HEK293 (cell line): ENCODE measurements around the gene EIPR1.

Source experiments
- ZFHX2 ChIP-seq: fragments of 450-650 bp; formaldehyde crosslinking; conservative IDR thresholded peaks from 2 replicates; pipeline ENCODE4 v1.5.1; 2016; ENCODE audit warnings: missing biosample characterization, missing genetic modification characterization
- ZNF157 ChIP-seq: fragments of 450-650 bp; formaldehyde crosslinking; IDR thresholded peaks from 2 replicates; pipeline ENCODE4 v1.5.1; 2016; ENCODE audit warnings: missing biosample characterization, missing genetic modification characterization
- ZNF426 ChIP-seq: fragments of 450-650 bp; formaldehyde crosslinking; IDR thresholded peaks from 2 replicates; pipeline ENCODE4 v1.5.1; 2017; ENCODE audit warnings: missing biosample characterization, missing genetic modification characterization, mild to moderate bottlenecking, inconsistent platforms, moderate library complexity
- ZNF660 ChIP-seq: fragments of 450-650 bp; IDR thresholded peaks from 2 replicates; pipeline ENCODE4 v1.5.1; 2018; ENCODE audit warnings: missing biosample characterization, mild to moderate bottlenecking, missing genetic modification characterization
- ZSCAN30 ChIP-seq: fragments of 450-650 bp; IDR thresholded peaks from 2 replicates; pipeline ENCODE4 v1.5.1; 2018; ENCODE audit warnings: missing biosample characterization, mild to moderate bottlenecking, missing genetic modification characterization, moderate library complexity
- TF ChIP-seq, protein P1 (sequence below): IDR thresholded peaks from 2 replicates; pipeline ENCODE4 v1.6.1; 2011; ENCODE audit warnings: mild to moderate bottlenecking, low read depth, low read length, borderline replicate concordance
- TF ChIP-seq, protein P2 (sequence below): fragments of 450-650 bp; formaldehyde crosslinking; IDR thresholded peaks from 2 replicates; pipeline ENCODE4 v1.5.1; 2017; ENCODE audit warnings: missing biosample characterization, missing genetic modification characterization
- TF ChIP-seq, protein P3 (sequence below): fragments of 450-650 bp; formaldehyde crosslinking; IDR thresholded peaks from 2 replicates; pipeline ENCODE4 v1.5.1; 2016; ENCODE audit warnings: missing biosample characterization, missing genetic modification characterization
- TF ChIP-seq, protein P4 (sequence below): fragments of 450-650 bp; formaldehyde crosslinking; IDR thresholded peaks from 2 replicates; pipeline ENCODE4 v1.5.1; 2016; ENCODE audit warnings: missing biosample characterization, missing genetic modification characterization
- TF ChIP-seq, protein P5 (sequence below): fragments of 450-650 bp; formaldehyde crosslinking; IDR thresholded peaks from 2 replicates; pipeline ENCODE4 v1.5.1; 2017; ENCODE audit warnings: missing biosample characterization, mild to moderate bottlenecking, missing genetic modification characterization, moderate library complexity

DNA sequence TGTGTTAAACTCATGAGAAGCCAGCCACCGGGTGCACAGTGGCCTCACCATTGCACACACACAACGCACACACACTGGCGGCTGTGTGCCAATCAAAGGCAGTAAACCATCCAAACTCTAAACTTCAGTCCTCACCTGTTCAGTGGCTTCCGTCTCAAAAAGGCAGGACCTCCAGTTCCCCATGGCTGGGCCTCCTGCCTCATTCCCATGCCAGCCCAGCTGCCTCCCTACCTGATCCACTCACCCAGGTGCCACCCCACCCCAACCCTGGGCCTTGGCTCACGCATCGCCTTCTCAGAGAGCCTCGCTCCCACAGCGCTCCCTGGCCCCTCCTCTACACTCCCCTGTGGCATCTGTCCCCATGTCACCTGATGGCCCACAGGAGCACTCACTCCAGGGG lies 190.9 kb downstream of the EIPR1 start:
- TF ChIP-seq, protein P1, sequence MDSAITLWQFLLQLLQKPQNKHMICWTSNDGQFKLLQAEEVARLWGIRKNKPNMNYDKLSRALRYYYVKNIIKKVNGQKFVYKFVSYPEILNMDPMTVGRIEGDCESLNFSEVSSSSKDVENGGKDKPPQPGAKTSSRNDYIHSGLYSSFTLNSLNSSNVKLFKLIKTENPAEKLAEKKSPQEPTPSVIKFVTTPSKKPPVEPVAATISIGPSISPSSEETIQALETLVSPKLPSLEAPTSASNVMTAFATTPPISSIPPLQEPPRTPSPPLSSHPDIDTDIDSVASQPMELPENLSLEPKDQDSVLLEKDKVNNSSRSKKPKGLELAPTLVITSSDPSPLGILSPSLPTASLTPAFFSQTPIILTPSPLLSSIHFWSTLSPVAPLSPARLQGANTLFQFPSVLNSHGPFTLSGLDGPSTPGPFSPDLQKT = no peak
- no peak for TF ChIP-seq ZNF157 (tag by site-specific recombination)
- TF ChIP-seq ZNF426 (tag by site-specific recombination) = no peak
- TF ChIP-seq, protein P2, sequence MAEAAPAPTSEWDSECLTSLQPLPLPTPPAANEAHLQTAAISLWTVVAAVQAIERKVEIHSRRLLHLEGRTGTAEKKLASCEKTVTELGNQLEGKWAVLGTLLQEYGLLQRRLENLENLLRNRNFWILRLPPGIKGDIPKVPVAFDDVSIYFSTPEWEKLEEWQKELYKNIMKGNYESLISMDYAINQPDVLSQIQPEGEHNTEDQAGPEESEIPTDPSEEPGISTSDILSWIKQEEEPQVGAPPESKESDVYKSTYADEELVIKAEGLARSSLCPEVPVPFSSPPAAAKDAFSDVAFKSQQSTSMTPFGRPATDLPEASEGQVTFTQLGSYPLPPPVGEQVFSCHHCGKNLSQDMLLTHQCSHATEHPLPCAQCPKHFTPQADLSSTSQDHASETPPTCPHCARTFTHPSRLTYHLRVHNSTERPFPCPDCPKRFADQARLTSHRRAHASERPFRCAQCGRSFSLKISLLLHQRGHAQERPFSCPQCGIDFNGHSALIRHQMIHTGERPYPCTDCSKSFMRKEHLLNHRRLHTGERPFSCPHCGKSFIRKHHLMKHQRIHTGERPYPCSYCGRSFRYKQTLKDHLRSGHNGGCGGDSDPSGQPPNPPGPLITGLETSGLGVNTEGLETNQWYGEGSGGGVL = no peak
- TF ChIP-seq ZFHX2 (tag by site-specific recombination) = no peak
- TF ChIP-seq, protein P3, sequence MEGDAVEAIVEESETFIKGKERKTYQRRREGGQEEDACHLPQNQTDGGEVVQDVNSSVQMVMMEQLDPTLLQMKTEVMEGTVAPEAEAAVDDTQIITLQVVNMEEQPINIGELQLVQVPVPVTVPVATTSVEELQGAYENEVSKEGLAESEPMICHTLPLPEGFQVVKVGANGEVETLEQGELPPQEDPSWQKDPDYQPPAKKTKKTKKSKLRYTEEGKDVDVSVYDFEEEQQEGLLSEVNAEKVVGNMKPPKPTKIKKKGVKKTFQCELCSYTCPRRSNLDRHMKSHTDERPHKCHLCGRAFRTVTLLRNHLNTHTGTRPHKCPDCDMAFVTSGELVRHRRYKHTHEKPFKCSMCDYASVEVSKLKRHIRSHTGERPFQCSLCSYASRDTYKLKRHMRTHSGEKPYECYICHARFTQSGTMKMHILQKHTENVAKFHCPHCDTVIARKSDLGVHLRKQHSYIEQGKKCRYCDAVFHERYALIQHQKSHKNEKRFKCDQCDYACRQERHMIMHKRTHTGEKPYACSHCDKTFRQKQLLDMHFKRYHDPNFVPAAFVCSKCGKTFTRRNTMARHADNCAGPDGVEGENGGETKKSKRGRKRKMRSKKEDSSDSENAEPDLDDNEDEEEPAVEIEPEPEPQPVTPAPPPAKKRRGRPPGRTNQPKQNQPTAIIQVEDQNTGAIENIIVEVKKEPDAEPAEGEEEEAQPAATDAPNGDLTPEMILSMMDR (tag by site-specific recombination) = no peak
- TF ChIP-seq, protein P4, sequence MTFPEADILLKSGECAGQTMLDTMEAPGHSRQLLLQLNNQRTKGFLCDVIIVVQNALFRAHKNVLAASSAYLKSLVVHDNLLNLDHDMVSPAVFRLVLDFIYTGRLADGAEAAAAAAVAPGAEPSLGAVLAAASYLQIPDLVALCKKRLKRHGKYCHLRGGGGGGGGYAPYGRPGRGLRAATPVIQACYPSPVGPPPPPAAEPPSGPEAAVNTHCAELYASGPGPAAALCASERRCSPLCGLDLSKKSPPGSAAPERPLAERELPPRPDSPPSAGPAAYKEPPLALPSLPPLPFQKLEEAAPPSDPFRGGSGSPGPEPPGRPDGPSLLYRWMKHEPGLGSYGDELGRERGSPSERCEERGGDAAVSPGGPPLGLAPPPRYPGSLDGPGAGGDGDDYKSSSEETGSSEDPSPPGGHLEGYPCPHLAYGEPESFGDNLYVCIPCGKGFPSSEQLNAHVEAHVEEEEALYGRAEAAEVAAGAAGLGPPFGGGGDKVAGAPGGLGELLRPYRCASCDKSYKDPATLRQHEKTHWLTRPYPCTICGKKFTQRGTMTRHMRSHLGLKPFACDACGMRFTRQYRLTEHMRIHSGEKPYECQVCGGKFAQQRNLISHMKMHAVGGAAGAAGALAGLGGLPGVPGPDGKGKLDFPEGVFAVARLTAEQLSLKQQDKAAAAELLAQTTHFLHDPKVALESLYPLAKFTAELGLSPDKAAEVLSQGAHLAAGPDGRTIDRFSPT (tag by site-specific recombination) = no peak
- no peak for TF ChIP-seq ZSCAN30
- TF ChIP-seq ZNF660 (tag by site-specific recombination) = no peak
- TF ChIP-seq, protein P5, sequence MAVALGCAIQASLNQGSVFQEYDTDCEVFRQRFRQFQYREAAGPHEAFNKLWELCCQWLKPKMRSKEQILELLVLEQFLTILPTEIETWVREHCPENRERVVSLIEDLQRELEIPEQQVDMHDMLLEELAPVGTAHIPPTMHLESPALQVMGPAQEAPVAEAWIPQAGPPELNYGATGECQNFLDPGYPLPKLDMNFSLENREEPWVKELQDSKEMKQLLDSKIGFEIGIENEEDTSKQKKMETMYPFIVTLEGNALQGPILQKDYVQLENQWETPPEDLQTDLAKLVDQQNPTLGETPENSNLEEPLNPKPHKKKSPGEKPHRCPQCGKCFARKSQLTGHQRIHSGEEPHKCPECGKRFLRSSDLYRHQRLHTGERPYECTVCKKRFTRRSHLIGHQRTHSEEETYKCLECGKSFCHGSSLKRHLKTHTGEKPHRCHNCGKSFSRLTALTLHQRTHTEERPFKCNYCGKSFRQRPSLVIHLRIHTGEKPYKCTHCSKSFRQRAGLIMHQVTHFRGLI (tag by site-specific recombination) = no peak
